ENCODE measurements around the gene EXOC4.

EXOC4 gene

DNA sequence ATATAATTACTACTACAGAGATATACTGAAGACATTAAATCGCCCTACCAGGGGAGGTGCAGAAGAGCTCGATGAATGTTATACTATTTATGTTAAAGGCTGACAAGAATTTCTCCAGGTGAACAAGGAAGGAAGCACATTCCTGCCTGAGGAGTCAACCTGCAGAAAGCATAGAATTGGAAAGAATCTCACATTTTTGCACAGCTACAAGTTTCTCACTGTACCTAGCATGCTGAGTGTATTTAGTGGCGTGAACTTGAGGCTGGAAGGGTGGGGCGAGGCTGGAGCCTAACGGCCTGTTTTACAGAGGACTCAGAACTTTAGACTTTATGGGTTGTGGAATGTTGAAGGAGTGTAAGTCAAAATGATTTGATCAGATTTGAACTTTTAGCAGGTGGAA, 500.6 kb downstream of the EXOC4 start:
- no peak overlapping the region for H3K4me3 ChIP-seq (replicated peaks in 1 of 2; ENCODE audit: low read depth in 2 of 2, low read length in 2 of 2)
- TF ChIP-seq, protein P1, sequence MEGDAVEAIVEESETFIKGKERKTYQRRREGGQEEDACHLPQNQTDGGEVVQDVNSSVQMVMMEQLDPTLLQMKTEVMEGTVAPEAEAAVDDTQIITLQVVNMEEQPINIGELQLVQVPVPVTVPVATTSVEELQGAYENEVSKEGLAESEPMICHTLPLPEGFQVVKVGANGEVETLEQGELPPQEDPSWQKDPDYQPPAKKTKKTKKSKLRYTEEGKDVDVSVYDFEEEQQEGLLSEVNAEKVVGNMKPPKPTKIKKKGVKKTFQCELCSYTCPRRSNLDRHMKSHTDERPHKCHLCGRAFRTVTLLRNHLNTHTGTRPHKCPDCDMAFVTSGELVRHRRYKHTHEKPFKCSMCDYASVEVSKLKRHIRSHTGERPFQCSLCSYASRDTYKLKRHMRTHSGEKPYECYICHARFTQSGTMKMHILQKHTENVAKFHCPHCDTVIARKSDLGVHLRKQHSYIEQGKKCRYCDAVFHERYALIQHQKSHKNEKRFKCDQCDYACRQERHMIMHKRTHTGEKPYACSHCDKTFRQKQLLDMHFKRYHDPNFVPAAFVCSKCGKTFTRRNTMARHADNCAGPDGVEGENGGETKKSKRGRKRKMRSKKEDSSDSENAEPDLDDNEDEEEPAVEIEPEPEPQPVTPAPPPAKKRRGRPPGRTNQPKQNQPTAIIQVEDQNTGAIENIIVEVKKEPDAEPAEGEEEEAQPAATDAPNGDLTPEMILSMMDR (IDR thresholded peaks at IDR 0.05; ENCODE audit: low read depth, low read length): no peak
- DNase-seq (ENCODE audit: low read depth in 2 of 2): no peak

DNA sequence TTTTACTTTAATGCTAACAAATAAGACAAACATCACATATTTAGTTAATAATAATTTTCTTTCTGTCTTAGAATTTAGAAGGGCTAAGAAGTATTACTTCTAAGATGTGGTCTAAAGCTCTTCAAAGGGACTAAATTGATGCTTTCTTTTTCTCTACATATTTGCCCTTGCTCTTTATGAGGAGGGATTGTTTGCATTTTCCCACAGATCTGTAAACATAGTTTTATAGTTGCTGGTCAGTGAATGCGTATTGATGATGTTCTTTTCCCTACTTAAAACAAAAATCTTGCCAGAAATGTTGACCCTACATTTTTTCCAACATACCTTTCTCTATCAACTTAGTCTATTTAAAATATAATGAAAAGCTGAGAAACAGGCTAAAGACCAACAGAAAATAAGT, 501.8 kb downstream of the EXOC4 start:
- no peak for DNase-seq (ENCODE audit: low read depth in 2 of 2)
- H3K4me3 ChIP-seq (replicated peaks in 1 of 2; ENCODE audit: low read depth in 2 of 2, low read length in 2 of 2): no peak overlapping the region
- TF ChIP-seq, protein P1 (IDR thresholded peaks at IDR 0.05; ENCODE audit: low read depth, low read length): no peak

DNA sequence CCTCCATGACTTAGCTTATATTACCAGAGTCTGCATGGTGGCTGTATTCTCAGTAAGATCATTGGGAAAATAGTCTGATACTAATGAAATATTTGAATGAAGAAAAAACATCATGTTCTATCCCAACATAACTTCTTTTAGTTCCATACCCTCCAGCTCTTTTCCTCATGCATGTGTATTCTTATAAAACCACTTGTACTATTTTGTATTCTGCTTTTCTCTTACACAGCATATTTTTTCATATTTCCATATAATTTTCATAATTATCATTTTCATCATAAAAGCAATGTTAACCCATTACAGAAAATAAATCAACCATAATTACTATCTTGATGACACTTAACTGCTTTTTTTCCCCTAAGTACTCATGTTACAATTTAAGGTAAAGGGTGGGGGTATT, 503.0 kb downstream of the EXOC4 start:
- no peak overlapping the region for H3K4me3 ChIP-seq (replicated peaks in 1 of 2; ENCODE audit: low read depth in 2 of 2, low read length in 2 of 2)
- TF ChIP-seq, protein P1 (IDR thresholded peaks at IDR 0.05; ENCODE audit: low read depth, low read length): no peak
- no peak for DNase-seq (ENCODE audit: low read depth in 2 of 2)

DNA sequence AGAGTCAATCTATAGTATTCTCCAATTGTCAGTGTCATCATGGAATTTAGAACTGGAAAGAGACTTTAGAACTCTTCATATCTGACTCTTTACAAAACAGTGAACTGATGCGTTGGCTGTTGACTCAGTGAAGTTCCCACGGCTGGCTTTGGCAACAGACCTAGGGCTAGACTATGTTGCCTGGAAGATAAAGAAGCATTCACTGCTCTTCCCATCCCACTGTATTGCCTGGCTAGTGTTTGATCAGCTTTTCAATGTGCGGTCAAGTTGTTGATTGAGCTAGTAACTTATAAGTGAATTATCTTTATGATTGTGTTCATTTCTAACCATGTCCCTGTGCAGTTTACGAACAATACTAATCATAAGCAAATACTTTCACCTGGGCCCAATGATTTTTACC, 508.6 kb downstream of the EXOC4 start:
- TF ChIP-seq, protein P1 (IDR thresholded peaks at IDR 0.05; ENCODE audit: low read depth, low read length): no peak
- DNase-seq (ENCODE audit: low read depth in 2 of 2): no peak
- H3K4me3 ChIP-seq (replicated peaks in 1 of 2; ENCODE audit: low read depth in 2 of 2, low read length in 2 of 2): no peak overlapping the region

DNA sequence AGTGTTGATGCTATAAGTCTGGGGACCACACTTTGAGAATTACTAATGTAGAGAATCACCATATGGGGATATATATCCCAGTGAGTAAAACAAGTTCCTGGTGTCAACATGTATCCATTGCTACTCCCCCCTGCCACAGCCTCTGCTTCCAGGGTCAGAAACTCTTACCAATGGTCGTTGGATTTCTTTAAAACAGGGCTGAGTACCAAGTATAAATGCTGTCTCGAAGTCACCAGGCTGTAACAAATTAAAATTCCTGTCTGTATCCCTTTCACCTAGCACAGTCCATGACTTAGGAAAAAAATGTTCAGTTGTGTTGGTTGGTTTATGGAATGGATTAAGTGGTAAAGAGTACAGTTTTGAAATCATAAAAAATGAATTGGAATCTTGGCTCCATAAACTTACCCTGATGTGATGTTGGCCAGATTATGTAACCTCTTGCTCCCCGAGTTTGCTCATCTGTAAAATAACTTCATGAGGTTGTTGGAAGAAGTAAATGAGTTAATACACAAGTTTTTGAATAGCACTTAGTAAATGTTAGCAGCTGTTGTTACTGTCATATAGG, 510.3 kb downstream of the EXOC4 start:
- DNase-seq (ENCODE audit: low read depth in 2 of 2): no peak
- TF ChIP-seq, protein P1 (IDR thresholded peaks at IDR 0.05; ENCODE audit: low read depth, low read length): no peak
- no peak overlapping the region for H3K4me3 ChIP-seq (replicated peaks in 1 of 2; ENCODE audit: low read depth in 2 of 2, low read length in 2 of 2)

DNA sequence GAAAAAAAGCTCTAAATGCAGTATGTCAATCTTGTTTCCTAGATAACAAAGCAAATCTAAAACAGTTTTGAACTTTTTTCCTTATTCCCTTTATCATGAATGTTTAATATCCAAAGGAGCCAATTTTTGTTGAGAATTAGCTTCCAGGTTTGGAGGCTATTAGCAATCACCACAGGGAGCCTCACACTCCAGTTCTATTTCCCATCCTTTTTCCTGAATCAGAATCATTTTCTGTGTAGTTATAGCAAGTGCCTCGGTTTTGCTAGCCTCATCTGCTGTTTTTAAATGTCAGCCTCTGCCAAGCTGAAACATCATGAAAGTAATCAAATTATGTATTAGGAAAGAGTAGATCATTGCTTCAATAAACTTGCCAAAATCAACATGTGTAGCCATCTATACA, 516.8 kb downstream of the EXOC4 start:
- TF ChIP-seq, protein P1 (IDR thresholded peaks at IDR 0.05; ENCODE audit: low read depth, low read length): no peak
- no peak overlapping the region for H3K4me3 ChIP-seq (replicated peaks in 1 of 2; ENCODE audit: low read depth in 2 of 2, low read length in 2 of 2)

DNA sequence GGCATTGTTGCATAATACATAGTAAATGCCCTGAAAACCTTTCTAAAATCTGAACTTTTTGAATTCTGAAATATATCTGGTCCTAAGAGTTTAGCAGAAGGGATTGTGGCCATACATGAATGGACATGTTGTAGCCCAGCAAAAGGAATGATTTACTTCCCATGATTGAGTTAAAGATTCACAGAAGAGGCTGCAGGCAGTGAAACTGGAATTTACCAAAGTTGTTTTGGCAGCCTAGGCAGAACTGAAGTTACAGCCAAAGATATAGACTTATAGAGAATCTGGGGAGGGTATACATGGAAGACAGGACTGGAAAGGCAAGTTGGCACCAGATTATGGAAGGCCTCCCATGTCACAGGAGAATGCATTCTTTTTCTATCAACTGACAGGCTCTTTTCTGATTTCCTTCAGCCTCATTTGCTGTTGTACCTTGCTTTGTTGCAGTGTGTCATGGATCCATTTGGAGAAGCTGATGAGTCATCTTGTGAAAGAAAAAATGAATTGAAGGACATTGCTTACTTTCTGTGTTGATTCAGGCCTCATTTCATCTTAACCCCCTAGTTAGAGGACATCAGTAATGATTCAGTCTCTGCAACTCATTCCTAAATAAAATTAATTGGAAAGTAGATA, 518.1 kb downstream of the EXOC4 start:
- DNase-seq (ENCODE audit: low read depth in 2 of 2): peak; percentile 12 to 56
- TF ChIP-seq, protein P1 (IDR thresholded peaks at IDR 0.05; ENCODE audit: low read depth, low read length): no peak
- no peak overlapping the region for H3K4me3 ChIP-seq (replicated peaks in 1 of 2; ENCODE audit: low read depth in 2 of 2, low read length in 2 of 2)

More for the DNA sequence above, 516.8 kb downstream of the EXOC4 start:
- DNase-seq (ENCODE audit: low read depth in 2 of 2): no peak

Data from cardiac fibroblast (primary cell).